Measurements from ENCODE around the gene DCDC1. TPM values are rescaled to one million over a fixed set of nuclear protein-coding genes. Genes with fewer than 3 reads are reported as not detected.

DCDC1 gene
- total RNA-seq, 1 experiment from 2014 or later, result 1.5 TPM

- H4K20me1 ChIP-seq (ENCODE audit: insufficient read depth), result no peaks in the 10 kb centered on the region
- H3K9me3 ChIP-seq (ENCODE audit: control insufficient read depth in 1 of 2, insufficient read depth in 1 of 2, low read depth in 1 of 2, low read length in 2 of 2), result no peaks in the 10 kb centered on the region
- H2AFZ ChIP-seq (ENCODE audit: low read depth, low read length, poor library complexity, severe bottlenecking), result no peak overlapping the region
- H3K4me2 ChIP-seq (ENCODE audit: low read length), result no peak overlapping the region
- DNase-seq (ENCODE audit: low read depth, low spot score) (no peak), ATAC-seq (no peak)
- H3K79me2 ChIP-seq (ENCODE audit: insufficient read depth, low read length), result peaks cover 20% of the 10 kb centered on the region
- intact Hi-C loops (cut with micrococcal nuclease), result no loop called here
- no peaks in the 10 kb centered on the region for H3K36me3 ChIP-seq (ENCODE audit: control insufficient read depth in 1 of 2, insufficient read depth in 2 of 2, low read length in 2 of 2)
- ChIA-PET CTCF (no interaction called here), RAD21 (ENCODE audit: low non-redundant PET in 1 of 2, low total read pairs in 2 of 2, uncharacterized antibody in 2 of 2, unreplicated experiment in 2 of 2) (no interaction called here), POLR2A (no interaction called here)
- no peak overlapping the region for H3K4me3 ChIP-seq (replicated peaks in 1 of 2; ENCODE audit: low read depth in 1 of 2, low read length in 2 of 2)
- no peaks in the 10 kb centered on the region for H3K9me2 ChIP-seq (ENCODE audit: insufficient read depth)
- TF ChIP-seq JUND (IDR thresholded peaks at IDR 0.05), result no peak
- TF ChIP-seq MAX (IDR thresholded peaks at IDR 0.05), result no peak
- TF ChIP-seq FOSL1 (IDR thresholded peaks at IDR 0.05; ENCODE audit: low read depth), result no peak
- TF ChIP-seq SP1 (IDR thresholded peaks at IDR 0.05; ENCODE audit: low read depth), result no peak
- TF ChIP-seq, protein P1, sequence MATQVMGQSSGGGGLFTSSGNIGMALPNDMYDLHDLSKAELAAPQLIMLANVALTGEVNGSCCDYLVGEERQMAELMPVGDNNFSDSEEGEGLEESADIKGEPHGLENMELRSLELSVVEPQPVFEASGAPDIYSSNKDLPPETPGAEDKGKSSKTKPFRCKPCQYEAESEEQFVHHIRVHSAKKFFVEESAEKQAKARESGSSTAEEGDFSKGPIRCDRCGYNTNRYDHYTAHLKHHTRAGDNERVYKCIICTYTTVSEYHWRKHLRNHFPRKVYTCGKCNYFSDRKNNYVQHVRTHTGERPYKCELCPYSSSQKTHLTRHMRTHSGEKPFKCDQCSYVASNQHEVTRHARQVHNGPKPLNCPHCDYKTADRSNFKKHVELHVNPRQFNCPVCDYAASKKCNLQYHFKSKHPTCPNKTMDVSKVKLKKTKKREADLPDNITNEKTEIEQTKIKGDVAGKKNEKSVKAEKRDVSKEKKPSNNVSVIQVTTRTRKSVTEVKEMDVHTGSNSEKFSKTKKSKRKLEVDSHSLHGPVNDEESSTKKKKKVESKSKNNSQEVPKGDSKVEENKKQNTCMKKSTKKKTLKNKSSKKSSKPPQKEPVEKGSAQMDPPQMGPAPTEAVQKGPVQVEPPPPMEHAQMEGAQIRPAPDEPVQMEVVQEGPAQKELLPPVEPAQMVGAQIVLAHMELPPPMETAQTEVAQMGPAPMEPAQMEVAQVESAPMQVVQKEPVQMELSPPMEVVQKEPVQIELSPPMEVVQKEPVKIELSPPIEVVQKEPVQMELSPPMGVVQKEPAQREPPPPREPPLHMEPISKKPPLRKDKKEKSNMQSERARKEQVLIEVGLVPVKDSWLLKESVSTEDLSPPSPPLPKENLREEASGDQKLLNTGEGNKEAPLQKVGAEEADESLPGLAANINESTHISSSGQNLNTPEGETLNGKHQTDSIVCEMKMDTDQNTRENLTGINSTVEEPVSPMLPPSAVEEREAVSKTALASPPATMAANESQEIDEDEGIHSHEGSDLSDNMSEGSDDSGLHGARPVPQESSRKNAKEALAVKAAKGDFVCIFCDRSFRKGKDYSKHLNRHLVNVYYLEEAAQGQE (IDR thresholded peaks at IDR 0.05; ENCODE audit: low read depth), result no peak
- no peak for TF ChIP-seq EGR1 (IDR thresholded peaks at IDR 0.05; ENCODE audit: low read depth)
- TF ChIP-seq CEBPB (IDR thresholded peaks at IDR 0.05; ENCODE audit: low read depth), result no peak
- TF ChIP-seq ZNF274 (IDR thresholded peaks at IDR 0.05; ENCODE audit: low read depth, low read length), result no peak
- TF ChIP-seq ELF1 (IDR thresholded peaks at IDR 0.05; ENCODE audit: borderline replicate concordance, low read depth), result no peak
- TF ChIP-seq ZFX (IDR thresholded peaks at IDR 0.05), result no peak
- TF ChIP-seq YY1 (IDR thresholded peaks at IDR 0.05; ENCODE audit: extremely low read depth, insufficient replicate concordance, low read depth, low read length), result no peak
- no peak for TF ChIP-seq EZH2 (IDR thresholded peaks at IDR 0.05)
- no peak for TF ChIP-seq POLR2AphosphoS5 (IDR thresholded peaks at IDR 0.05; ENCODE audit: low read depth, low read length)
- TF ChIP-seq, protein P2, sequence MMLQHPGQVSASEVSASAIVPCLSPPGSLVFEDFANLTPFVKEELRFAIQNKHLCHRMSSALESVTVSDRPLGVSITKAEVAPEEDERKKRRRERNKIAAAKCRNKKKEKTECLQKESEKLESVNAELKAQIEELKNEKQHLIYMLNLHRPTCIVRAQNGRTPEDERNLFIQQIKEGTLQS (IDR thresholded peaks at IDR 0.05), result no peak
- no peak for TF ChIP-seq SIN3A (IDR thresholded peaks at IDR 0.05; ENCODE audit: low read depth)
- TF ChIP-seq SRF (IDR thresholded peaks at IDR 0.05; ENCODE audit: low read depth), result no peak
- H3K9ac ChIP-seq (ENCODE audit: low read length), result no peak overlapping the region
- peaks cover 4 to 12% of the 10 kb centered on the region in 2 experiments; a peak in 1 of 4 replicates for H3K4me1 ChIP-seq (ENCODE audit: control insufficient read depth in 1 of 2, insufficient read depth in 2 of 2, low read length in 2 of 2)
- no peaks in the 10 kb centered on the region for H3K27me3 ChIP-seq (ENCODE audit: insufficient read depth, low read length)
- H3K27ac ChIP-seq (ENCODE audit: low read depth, low read length), result no peak overlapping the region
- no TSS peak for BruUV-seq (replicated peaks)
Observed at GRCh38 chr11:31366795-31367194, 2.7 kb downstream of the DCDC1 start.

All from HCT116 (cell line).